HG02763 (cell line): ENCODE measurements around the gene ATP8A1.
A peak's percentile ranks its signal among the peaks of the same experiment; 100 is the strongest.

Source experiments
- ATAC-seq: cut with Tn5 transposase; IDR thresholded peaks from one replicate; pipeline ENCODE4 v1.9.1; 2021; ENCODE audit warnings: mild to moderate bottlenecking, moderate library complexity; ENCODE audit not compliant: unreplicated experiment

Gene ATP8A1

GRCh38 chr4:42578187-42578586 is 78.7 kb downstream of the ATP8A1 start:
- no peak for ATAC-seq

- ATAC-seq = no peak
These were observed 82.0 kb downstream of the ATP8A1 start for GRCh38 chr4:42574870-42575430.

DNA sequence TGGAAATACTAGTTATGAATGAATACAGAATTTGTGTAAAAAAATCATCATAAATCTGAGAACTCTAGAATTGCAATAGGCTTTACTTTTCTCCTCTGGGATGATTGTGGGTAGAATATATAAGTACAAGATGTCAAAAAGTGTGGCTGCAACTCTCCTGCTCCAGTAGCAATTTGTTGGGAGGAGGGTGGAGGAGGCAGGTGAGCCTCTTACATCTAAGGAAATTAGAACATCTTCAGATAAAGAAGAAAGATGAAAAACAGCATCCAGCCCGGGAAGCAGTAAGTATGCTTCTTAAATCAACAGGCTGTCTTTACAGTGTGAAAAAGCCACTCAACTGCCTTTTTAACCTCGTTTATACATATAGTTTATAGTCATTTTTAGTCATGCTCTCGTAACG is 83.7 kb downstream of the ATP8A1 start:
- no peak for ATAC-seq

DNA sequence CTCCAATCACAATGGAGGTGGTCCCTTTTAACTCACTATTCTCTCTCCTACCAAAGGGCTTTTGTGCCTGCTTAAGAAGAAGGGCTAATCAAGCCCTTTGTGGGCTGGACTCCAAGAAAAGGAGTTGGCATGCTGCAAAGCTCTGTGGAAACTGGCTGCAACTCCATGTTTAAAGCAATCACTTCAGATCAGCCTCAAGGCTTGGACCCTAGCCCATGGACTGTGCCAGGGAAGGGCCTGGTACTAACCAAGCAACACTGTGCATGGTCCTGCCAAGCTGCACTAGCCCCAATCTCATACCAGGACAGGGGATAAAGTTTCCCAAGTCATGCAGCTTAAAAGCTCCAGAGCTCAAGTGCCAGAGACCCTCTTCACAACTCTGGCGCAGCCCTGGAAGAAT is 86.7 kb downstream of the ATP8A1 start:
- ATAC-seq = no peak

- peak; percentile 85 for ATAC-seq
These were observed 88.2 kb downstream of the ATP8A1 start for GRCh38 chr4:42568610-42569207.

- no peak for ATAC-seq
These were observed 90.1 kb downstream of the ATP8A1 start for GRCh38 chr4:42566835-42567234.

GRCh38 chr4:42562016-42562415 is 94.9 kb downstream of the ATP8A1 start:
- ATAC-seq = no peak

- ATAC-seq = no peak
These were observed 95.9 kb downstream of the ATP8A1 start for GRCh38 chr4:42561031-42561430.

GRCh38 chr4:42560467-42560861 is 96.4 kb downstream of the ATP8A1 start:
- ATAC-seq = no peak

DNA sequence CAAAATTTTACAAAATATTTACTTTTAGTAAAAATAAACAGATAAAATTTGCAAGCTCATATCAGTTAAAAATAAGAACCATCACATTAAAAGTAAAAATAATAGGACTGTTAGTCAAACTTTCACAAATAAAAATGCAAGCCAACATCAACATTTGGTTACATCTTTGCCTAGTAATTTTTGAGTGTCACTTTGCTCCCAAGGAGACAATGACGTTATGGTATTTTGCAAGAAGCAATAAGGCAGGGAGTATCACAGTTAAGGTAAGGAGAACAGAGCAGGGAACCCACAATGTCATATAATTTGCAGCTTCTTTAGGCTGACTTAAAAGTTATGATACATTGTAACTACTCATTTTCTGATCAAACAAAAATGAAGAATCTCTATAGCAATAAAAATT is 98.7 kb downstream of the ATP8A1 start:
- no peak for ATAC-seq

DNA sequence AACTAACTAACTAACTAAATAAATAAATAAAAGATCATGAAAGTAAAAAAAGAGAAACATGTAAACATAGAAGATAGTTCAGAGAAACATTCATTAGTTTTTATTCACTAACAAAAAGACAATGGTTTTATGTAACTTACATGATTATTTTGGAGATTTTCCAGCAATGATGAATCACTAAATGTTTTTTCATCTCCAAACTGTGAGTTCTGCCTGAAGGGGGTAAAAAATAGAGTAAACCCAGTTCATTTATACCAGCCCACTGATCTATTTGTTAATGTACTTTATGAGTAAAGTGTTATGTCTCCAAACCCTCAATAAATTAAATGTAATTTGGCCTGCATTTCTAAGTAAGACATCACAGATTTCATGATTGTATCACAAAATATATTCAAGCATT is 101.1 kb downstream of the ATP8A1 start:
- ATAC-seq = no peak

- ATAC-seq = no peak
These were observed 102.8 kb downstream of the ATP8A1 start for GRCh38 chr4:42554072-42554471.

GRCh38 chr4:42549896-42550295 is 107.0 kb downstream of the ATP8A1 start:
- no peak for ATAC-seq

- ATAC-seq = no peak
These were observed 109.1 kb downstream of the ATP8A1 start for GRCh38 chr4:42547805-42548204.

DNA sequence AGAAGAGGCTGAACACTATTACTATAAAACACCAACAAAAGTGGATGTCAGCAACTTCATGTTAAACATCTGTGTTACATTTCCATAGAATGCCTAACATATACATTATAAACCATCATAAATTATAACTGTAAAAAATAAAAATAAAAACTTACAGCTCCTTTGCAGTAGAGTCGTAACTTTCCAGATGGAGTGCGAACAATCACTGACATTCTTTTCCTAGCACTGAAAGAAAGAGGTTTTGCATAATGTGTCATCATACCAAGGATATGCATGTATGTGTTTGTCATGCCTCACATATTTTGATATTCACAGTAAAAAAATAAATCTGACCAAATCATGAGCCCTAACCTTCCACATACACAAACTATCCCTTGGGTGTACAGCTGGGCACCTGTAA is 113.1 kb downstream of the ATP8A1 start:
- no peak for ATAC-seq

GRCh38 chr4:42543126-42543525 is 113.8 kb downstream of the ATP8A1 start:
- no peak for ATAC-seq

DNA sequence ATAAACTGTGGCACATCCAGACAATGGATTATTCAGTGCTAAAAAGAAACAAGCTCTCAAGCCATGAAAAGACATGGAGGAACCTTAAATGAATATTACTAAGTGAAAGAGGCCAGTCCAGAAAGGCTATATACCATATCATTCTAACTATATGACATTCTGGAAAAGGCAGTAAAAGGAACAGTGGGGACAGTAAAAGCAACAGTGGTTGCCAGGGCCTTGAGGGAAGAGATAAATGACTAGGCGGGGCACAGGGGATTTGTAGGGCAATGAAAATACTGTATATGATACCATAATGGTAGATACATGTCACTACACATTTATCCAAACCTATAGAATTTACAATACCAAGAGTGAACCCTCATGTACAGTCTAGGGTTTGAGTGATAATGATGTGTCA is 115.3 kb downstream of the ATP8A1 start:
- no peak for ATAC-seq

- ATAC-seq = no peak
These were observed 123.9 kb downstream of the ATP8A1 start for GRCh38 chr4:42533042-42533441.

- no peak for ATAC-seq
These were observed 125.4 kb downstream of the ATP8A1 start for GRCh38 chr4:42531341-42532030.

GRCh38 chr4:42523066-42523718 is 133.7 kb downstream of the ATP8A1 start:
- no peak for ATAC-seq

DNA sequence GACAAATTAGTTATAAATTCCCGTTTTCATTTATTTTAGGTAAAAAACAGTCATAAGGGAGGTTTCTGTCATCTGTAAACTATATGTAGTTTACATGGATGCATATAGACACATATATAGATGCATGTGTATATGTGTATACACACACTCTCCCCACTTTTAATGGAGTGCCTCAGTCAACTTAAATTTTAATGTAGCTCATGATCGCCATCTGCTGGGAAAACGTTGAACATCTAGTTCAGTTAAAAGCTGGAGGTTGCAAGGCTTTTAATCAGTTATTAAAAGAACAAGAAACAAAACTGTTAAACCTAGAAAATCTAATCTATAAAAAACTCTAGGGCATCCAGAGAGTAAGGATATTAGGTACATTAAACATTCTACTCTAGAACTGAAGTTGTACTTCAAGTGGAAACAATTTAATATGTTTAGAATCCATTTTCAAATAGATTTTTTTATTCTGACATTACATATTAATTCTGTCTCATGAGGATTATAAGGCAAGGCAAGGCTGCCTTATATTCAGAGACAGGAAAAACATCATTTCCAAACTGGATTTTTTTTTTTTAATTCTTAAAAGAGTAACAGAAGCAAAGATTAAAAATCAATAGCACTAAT is 137.0 kb downstream of the ATP8A1 start:
- no peak for ATAC-seq
